Keratinocyte (primary cell): Measurements from ENCODE around the gene DZIP1L.

ENCODE experiments used
- EZH2 ChIP-seq: IDR thresholded peaks from one replicate; pipeline ENCODE4 v1.6.1; 2012; ENCODE audit warnings: inconsistent platforms, mild to moderate bottlenecking, low read length, moderate library complexity
- TF ChIP-seq, protein P1 (sequence below), 3 experiments: IDR thresholded peaks in 1 of 3; conservative IDR thresholded peaks in 1 of 3; optimal IDR thresholded peaks in 1 of 3; 2 replicates in 2 of 3; 3 replicates in 1 of 3; pipeline versions ENCODE3 to v1.5.1; 2011; ENCODE audit warnings: low read length in 3 of 3, mild to moderate bottlenecking in 3 of 3, moderate library complexity in 2 of 3, control low read depth in 1 of 3, inconsistent platforms in 1 of 3; ENCODE audit not compliant: insufficient read depth in 2 of 3; ENCODE audit errors: extremely low read depth in 1 of 3

DNA sequence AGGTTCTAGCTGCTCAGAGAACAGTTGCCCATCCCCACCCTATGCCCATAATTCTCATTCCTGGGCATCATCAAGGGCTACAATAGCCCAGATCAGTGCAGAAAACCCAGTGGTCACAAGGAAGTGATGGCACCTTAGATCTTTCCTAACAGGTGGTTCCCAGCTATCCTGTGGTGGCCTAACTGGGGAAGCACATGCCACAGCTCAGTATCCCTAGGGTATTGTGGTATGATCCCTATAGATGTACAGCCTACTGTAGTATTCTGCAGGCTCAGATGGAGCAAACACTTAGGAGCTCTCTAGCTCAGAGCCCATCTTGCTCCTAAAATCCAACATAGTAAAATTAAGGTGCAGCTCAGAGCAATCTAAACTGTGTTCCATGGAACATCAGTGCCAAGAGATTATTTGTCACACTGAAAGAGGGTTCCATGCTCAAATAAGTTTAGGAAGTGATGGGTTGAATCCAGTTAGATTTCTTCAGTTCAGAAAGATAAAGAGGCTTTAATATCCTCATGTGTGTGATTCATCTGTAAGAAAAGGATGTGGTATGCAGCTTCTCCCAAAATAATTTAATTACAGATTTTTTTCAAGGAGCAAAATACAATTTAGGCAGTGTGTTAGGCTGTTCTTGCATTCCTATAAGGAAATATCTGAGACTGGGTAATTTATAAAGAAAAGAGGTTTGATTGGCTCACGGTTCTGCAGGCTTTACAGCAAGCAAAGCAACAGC, 12.4 kb upstream of the DZIP1L start:
- TF ChIP-seq, protein P1, sequence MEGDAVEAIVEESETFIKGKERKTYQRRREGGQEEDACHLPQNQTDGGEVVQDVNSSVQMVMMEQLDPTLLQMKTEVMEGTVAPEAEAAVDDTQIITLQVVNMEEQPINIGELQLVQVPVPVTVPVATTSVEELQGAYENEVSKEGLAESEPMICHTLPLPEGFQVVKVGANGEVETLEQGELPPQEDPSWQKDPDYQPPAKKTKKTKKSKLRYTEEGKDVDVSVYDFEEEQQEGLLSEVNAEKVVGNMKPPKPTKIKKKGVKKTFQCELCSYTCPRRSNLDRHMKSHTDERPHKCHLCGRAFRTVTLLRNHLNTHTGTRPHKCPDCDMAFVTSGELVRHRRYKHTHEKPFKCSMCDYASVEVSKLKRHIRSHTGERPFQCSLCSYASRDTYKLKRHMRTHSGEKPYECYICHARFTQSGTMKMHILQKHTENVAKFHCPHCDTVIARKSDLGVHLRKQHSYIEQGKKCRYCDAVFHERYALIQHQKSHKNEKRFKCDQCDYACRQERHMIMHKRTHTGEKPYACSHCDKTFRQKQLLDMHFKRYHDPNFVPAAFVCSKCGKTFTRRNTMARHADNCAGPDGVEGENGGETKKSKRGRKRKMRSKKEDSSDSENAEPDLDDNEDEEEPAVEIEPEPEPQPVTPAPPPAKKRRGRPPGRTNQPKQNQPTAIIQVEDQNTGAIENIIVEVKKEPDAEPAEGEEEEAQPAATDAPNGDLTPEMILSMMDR (optimal IDR thresholded peaks at IDR 0.05 in 1 of 3, IDR thresholded peaks at IDR 0.05 in 1 of 3, conservative IDR thresholded peaks at IDR 0.05 in 1 of 3; ENCODE audit: extremely low read depth in 1 of 3, insufficient read depth in 2 of 3, low read length in 3 of 3): no peak
- TF ChIP-seq EZH2: no peak
